ENCODE measurements around the gene RGS6. TPM values are rescaled to one million over a fixed set of nuclear protein-coding genes. Genes with fewer than 3 reads are reported as not detected.

The RGS6 gene
- total RNA-seq, 1 experiment from 2014 or later, result not detected

DNA sequence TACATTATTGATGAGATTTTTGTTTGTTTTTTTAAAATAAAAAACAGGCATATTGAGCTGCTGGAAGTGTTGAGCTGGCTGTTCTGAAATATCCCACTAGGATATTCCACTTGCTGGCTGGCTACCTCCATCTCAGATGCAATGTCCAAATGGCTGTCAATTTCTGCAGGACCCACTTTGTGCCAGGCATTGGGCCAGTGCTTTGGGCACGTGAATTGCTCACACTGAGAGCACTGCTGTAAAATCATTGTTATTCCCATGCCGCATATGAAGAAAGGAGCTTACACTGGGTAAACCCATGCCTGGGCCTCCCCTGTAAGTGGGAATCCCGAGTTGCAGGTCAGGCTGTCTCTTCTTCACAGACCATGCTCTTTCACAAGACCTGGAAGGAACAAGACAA, 56.7 kb downstream of the RGS6 start:
- intact Hi-C loops (cut with micrococcal nuclease), result no loop called here
- ChIA-PET CTCF (interaction anchor here (0.5 kb wide), 1 partner anchor 403 kb away, joined by 3 read pairs; no protein-coding TSS in a partner anchor), POLR2A (no interaction called here)
- H3K4me1 Mint-ChIP-seq (ENCODE audit: insufficient read depth, unreplicated experiment), result peaks cover 4% of the 10 kb centered on the region
- no peaks in the 10 kb centered on the region for H3K9me3 Mint-ChIP-seq (ENCODE audit: unreplicated experiment)
- no peaks in the 10 kb centered on the region for H3K27me3 Mint-ChIP-seq (ENCODE audit: insufficient read depth, unreplicated experiment)
- DNase-seq (ENCODE audit: unreplicated experiment), result no peak
- no peak overlapping the region for H3K4me3 Mint-ChIP-seq (ENCODE audit: unreplicated experiment)
- no TSS peak for BruUV-seq (replicated peaks)
- no peak overlapping the region for H3K27ac Mint-ChIP-seq (ENCODE audit: low read depth, unreplicated experiment)
- TF ChIP-seq, protein P1, sequence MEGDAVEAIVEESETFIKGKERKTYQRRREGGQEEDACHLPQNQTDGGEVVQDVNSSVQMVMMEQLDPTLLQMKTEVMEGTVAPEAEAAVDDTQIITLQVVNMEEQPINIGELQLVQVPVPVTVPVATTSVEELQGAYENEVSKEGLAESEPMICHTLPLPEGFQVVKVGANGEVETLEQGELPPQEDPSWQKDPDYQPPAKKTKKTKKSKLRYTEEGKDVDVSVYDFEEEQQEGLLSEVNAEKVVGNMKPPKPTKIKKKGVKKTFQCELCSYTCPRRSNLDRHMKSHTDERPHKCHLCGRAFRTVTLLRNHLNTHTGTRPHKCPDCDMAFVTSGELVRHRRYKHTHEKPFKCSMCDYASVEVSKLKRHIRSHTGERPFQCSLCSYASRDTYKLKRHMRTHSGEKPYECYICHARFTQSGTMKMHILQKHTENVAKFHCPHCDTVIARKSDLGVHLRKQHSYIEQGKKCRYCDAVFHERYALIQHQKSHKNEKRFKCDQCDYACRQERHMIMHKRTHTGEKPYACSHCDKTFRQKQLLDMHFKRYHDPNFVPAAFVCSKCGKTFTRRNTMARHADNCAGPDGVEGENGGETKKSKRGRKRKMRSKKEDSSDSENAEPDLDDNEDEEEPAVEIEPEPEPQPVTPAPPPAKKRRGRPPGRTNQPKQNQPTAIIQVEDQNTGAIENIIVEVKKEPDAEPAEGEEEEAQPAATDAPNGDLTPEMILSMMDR (IDR thresholded peaks at IDR 0.05; ENCODE audit: unreplicated experiment), result no peak
- H3K36me3 Mint-ChIP-seq (ENCODE audit: insufficient read depth, unreplicated experiment), result peaks cover 4% of the 10 kb centered on the region

DNA sequence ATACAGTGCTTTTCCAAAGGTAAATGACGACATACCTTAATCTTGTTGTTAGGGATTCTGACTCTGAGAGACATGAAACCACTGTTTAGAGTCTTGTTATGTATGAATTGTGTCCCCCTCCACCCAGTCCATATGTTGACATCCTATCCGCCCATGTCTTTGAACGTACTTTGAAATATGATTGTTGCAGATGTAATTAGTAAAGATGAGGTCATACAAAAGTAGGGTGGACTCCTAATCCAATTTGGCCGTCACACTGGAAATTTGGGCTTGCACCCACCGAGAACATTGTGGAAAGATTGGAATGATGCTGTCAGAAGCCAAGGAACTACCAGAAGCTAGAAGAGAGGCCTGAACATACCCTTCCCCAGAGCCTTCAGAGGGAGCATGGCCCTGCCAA, 62.2 kb downstream of the RGS6 start:
- no peak overlapping the region for H3K27ac Mint-ChIP-seq (ENCODE audit: low read depth, unreplicated experiment)

DNA sequence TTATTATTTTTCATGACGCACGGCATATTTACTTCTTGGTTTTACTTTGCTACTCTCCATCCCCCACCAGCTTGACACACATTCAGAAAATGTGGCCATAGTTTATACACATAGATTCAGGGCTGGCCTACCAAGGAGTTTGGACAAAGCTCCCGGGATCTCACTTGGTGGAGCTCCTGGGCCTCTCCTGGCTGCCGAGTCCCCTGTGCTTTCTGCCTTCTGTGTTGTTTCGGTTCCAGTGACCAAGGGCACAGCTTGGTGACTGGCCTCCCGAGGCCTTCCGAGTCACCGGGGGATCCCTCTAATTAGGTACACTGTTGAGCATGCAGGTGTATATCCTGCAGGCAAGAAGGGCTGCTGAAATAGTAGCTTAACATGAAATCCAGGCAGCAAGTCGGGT, 63.5 kb downstream of the RGS6 start:
- intact Hi-C loops (cut with micrococcal nuclease), result no loop called here
- peaks cover 8% of the 10 kb centered on the region for H3K9me3 Mint-ChIP-seq (ENCODE audit: unreplicated experiment)
- no peaks in the 10 kb centered on the region for H3K4me1 Mint-ChIP-seq (ENCODE audit: insufficient read depth, unreplicated experiment)
- H3K27me3 Mint-ChIP-seq (ENCODE audit: insufficient read depth, unreplicated experiment), result no peaks in the 10 kb centered on the region
- no peak overlapping the region for H3K27ac Mint-ChIP-seq (ENCODE audit: low read depth, unreplicated experiment)
- CTCF ChIA-PET, result interaction anchor here (0.6 kb wide), 2 partner anchors 14 to 37 kb away, joined by 3 read pairs; no protein-coding TSS in a partner anchor
- no peak overlapping the region for H3K4me3 Mint-ChIP-seq (ENCODE audit: unreplicated experiment)
- TF ChIP-seq, protein P1 (IDR thresholded peaks at IDR 0.05; ENCODE audit: unreplicated experiment), result no peak
- no peak for DNase-seq (ENCODE audit: unreplicated experiment)
- POLR2A ChIA-PET, result no interaction called here
- no peaks in the 10 kb centered on the region for H3K36me3 Mint-ChIP-seq (ENCODE audit: insufficient read depth, unreplicated experiment)
- BruUV-seq (replicated peaks), result no TSS peak

More for the DNA sequence above, 62.2 kb downstream of the RGS6 start:
- peaks cover 2% of the 10 kb centered on the region for H3K36me3 Mint-ChIP-seq (ENCODE audit: insufficient read depth, unreplicated experiment)
- no peaks in the 10 kb centered on the region for H3K9me3 Mint-ChIP-seq (ENCODE audit: unreplicated experiment)
- H3K27me3 Mint-ChIP-seq (ENCODE audit: insufficient read depth, unreplicated experiment), result no peaks in the 10 kb centered on the region
- H3K4me3 Mint-ChIP-seq (ENCODE audit: unreplicated experiment), result no peak overlapping the region
- TF ChIP-seq, protein P1 (IDR thresholded peaks at IDR 0.05; ENCODE audit: unreplicated experiment), result no peak
- BruUV-seq (replicated peaks), result no TSS peak
- POLR2A ChIA-PET, result no interaction called here
- CTCF ChIA-PET, result interaction anchor here (0.6 kb wide), 1 partner anchor 899 kb away, joined by 3 read pairs; no protein-coding TSS in a partner anchor
- intact Hi-C loops (cut with micrococcal nuclease), result no loop called here
- H3K4me1 Mint-ChIP-seq (ENCODE audit: insufficient read depth, unreplicated experiment), result no peaks in the 10 kb centered on the region
- DNase-seq (ENCODE audit: unreplicated experiment), result no peak

DNA sequence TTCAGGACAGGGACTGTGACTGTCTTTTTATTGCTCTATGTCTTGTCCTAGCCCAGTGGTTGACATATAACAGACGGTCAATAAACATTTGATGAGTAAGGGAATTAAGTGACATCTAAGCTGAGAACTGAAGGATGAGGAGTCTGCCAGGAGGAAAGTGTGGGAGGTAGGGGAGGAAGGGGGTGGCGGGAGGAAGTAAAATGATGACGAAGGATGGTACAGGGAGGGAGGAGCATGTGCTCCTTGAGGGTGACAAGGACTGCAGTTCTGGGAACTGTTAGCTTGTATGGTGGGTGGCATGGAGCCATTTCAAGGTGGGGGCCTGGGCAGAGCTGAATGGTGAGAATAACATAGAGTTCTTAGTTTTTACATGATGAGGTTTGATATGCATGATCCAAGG, 64.4 kb downstream of the RGS6 start:
- no peak overlapping the region for H3K27ac Mint-ChIP-seq (ENCODE audit: low read depth, unreplicated experiment)
- no peaks in the 10 kb centered on the region for H3K4me1 Mint-ChIP-seq (ENCODE audit: insufficient read depth, unreplicated experiment)
- no peaks in the 10 kb centered on the region for H3K36me3 Mint-ChIP-seq (ENCODE audit: insufficient read depth, unreplicated experiment)
- TF ChIP-seq, protein P1 (IDR thresholded peaks at IDR 0.05; ENCODE audit: unreplicated experiment), result no peak
- ChIA-PET CTCF (no interaction called here), POLR2A (no interaction called here)
- intact Hi-C loops (cut with micrococcal nuclease), result no loop called here
- BruUV-seq (replicated peaks), result no TSS peak
- H3K4me3 Mint-ChIP-seq (ENCODE audit: unreplicated experiment), result no peak overlapping the region
- peaks cover 8% of the 10 kb centered on the region for H3K9me3 Mint-ChIP-seq (ENCODE audit: unreplicated experiment)
- no peaks in the 10 kb centered on the region for H3K27me3 Mint-ChIP-seq (ENCODE audit: insufficient read depth, unreplicated experiment)
- no peak for DNase-seq (ENCODE audit: unreplicated experiment)

Data from MCF 10A (cell line).